Mesothelial cell of epicardium (in vitro differentiated cells): ENCODE results near the gene IPO9. TPM values are rescaled to one million over a fixed set of nuclear protein-coding genes. Genes with fewer than 3 reads are reported as not detected.
A peak's percentile ranks its signal among the peaks of the same experiment; 100 is the strongest.
"Not testable (repeated sequence)": the region's sequence is repeated elsewhere in the genome, so short reads cannot be mapped to it uniquely, and the experiment has no call there.

Experiments used
- DNase-seq, 2 experiments: peaks; one replicate each; pipeline ENCODE4 v3.0.0; 2021; ENCODE audit warnings: low spot score in 2 of 2; ENCODE audit not compliant: unreplicated experiment in 2 of 2
- H3K27ac Mint-ChIP-seq: 2 replicates; pipeline ENCODE4 v1.8.0; 2021; ENCODE audit warnings: mixed read lengths
- H3K27me3 Mint-ChIP-seq: 2 replicates; pipeline ENCODE4 v1.8.0; 2021; ENCODE audit warnings: low read depth, mixed read lengths
- H3K36me3 Mint-ChIP-seq: 2 replicates; pipeline ENCODE4 v1.8.0; 2021; ENCODE audit warnings: mixed read lengths
- H3K4me1 Mint-ChIP-seq: 2 replicates; pipeline ENCODE4 v1.8.0; 2021; ENCODE audit warnings: mixed read lengths
- H3K4me3 Mint-ChIP-seq: 2 replicates; pipeline ENCODE4 v1.8.0; 2021; ENCODE audit warnings: mild to moderate bottlenecking, moderate library complexity, mixed read lengths
- H3K9me3 Mint-ChIP-seq: 2 replicates; pipeline ENCODE4 v1.8.0; 2021; ENCODE audit warnings: mixed read lengths
- total RNA-seq: library from RNA; stranded (reverse); gene quantifications from 3 replicates; pipeline ENCODE4 v1.2.1, GENCODE V29; 2021
- TF ChIP-seq, protein P1 (sequence below): fragments of 200-600 bp; sonication (generic); IDR thresholded peaks from one replicate; pipeline ENCODE4 v1.5.0; 2021; ENCODE audit warnings: antibody characterized with exemption; ENCODE audit not compliant: unreplicated experiment

IPO9 gene
- total RNA-seq, 1 donor from 2014 or later: 87.8 TPM

DNA sequence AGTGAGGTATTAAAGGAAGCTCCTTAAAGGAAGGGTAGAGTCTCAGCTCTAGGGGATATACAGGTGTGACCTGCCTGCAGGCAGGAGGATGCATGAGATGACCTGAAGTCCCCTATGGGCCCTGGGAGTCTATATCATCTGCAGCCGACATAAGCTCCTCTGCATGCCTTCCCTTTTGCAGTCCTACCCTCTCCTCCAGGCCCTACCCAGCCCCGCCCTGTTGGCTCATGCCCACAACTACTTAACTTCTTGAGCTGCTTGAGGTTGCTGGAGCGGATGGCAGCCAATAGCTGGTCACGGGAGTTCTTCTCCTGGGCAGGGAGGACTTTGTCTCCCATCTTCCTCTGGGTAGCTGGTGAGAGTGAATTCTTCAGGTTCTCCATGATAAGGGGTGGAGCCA lies 70.0 kb downstream of the IPO9 start:
- Mint-ChIP-seq H3K36me3 (peaks cover 3% of the 10 kb centered on the region), H3K4me3 (no peak overlapping the region), H3K4me1 (peaks cover 14% of the 10 kb centered on the region), H3K27me3 (no peaks in the 10 kb centered on the region), H3K9me3 (no peaks in the 10 kb centered on the region), H3K27ac (no peak overlapping the region)
- TF ChIP-seq, protein P1, sequence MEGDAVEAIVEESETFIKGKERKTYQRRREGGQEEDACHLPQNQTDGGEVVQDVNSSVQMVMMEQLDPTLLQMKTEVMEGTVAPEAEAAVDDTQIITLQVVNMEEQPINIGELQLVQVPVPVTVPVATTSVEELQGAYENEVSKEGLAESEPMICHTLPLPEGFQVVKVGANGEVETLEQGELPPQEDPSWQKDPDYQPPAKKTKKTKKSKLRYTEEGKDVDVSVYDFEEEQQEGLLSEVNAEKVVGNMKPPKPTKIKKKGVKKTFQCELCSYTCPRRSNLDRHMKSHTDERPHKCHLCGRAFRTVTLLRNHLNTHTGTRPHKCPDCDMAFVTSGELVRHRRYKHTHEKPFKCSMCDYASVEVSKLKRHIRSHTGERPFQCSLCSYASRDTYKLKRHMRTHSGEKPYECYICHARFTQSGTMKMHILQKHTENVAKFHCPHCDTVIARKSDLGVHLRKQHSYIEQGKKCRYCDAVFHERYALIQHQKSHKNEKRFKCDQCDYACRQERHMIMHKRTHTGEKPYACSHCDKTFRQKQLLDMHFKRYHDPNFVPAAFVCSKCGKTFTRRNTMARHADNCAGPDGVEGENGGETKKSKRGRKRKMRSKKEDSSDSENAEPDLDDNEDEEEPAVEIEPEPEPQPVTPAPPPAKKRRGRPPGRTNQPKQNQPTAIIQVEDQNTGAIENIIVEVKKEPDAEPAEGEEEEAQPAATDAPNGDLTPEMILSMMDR: no peak
- no peak for DNase-seq

DNA sequence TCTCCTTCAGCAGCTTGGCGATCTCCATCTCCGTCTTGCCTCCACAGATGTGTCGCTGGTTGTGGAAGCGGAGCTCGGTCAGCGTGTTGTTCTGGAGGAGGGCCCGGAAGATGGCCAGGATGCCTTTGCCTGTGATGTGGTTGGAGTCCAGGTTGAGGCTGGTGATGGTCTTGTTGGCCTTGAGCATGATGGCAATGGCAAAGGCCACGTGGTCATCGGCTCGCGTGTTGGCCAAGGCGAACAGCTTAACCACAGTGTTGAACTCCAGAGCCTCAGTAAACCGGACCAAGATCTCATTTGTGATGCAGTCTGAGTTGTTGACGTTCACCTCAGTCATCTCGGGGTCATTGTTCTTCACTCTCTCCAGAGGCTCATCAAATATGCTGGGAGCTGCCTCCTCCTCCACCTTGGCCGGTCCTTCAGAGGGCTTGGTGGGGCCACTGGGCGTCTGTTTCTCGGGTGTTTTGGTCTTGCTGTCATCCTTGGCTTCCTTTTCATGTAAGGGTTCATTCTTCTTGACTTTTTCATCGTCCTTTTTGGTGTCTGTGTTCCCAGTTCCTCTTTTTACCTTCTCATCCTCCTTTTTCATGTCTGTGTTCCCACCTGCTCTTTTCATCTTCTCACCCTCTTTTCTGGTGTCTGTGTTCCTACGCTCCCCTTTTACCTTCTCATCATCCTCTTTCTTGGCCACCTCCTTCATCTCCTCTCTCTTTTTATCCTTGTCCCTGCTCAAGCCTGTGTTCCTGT lies 70.9 kb downstream of the IPO9 start:
- no peak overlapping the region for H3K27ac Mint-ChIP-seq
- no peak overlapping the region for H3K4me3 Mint-ChIP-seq
- TF ChIP-seq, protein P1: no peak
- H3K4me1 Mint-ChIP-seq: peaks cover 16% of the 10 kb centered on the region
- H3K27me3 Mint-ChIP-seq: no peaks in the 10 kb centered on the region
- peaks cover 3% of the 10 kb centered on the region for H3K36me3 Mint-ChIP-seq
- DNase-seq: no peak
- H3K9me3 Mint-ChIP-seq: no peaks in the 10 kb centered on the region

DNA sequence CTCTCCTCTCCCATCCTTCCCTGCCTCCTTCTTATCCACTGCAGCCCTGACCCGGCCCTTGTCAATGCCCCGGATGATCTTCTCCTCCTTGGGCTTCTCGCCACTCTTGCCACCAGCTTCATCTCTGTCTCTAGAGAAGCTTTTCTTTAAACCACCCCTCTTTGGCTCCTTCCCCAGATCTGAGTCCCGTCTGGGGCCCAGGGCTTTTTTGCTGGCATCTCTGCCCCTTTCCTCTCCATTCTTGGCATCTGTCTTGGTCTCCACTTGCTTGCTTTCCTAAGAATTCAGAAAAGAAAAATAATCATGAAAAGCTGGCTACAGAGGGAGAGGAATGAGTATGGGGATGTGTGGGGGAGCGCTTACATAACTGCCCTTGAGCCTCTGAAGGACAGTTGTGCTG lies 71.5 kb downstream of the IPO9 start:
- Mint-ChIP-seq H3K27ac (no peak overlapping the region), H3K27me3 (no peaks in the 10 kb centered on the region), H3K4me1 (peaks cover 22% of the 10 kb centered on the region), H3K4me3 (no peak overlapping the region), H3K9me3 (no peaks in the 10 kb centered on the region), H3K36me3 (peaks cover 3% of the 10 kb centered on the region)
- TF ChIP-seq, protein P1: no peak
- no peak for DNase-seq

DNA sequence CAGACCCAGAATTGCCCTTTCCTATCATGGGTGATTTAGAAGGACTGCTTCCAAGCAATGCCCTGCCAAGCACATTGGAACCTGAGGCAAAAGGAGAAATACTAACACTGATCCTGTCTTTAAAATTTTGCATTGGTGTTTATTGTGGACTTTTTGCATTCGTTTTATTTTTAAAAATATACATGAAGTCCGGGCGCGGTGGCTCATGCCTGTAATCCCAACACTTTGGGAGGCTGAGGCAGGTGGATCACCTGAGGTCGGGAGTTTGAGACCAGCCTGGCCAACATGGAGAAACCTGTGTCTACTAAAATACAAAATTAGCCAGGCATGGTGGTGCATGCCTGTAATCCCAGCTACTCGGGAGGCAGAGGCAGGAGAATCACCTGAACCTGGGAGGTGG lies 72.1 kb downstream of the IPO9 start:
- H3K9me3 Mint-ChIP-seq, H3K36me3 Mint-ChIP-seq, DNase-seq, H3K27ac Mint-ChIP-seq, H3K4me3 Mint-ChIP-seq, H3K27me3 Mint-ChIP-seq: not testable (repeated sequence)
- peaks cover 20% of the 10 kb centered on the region for H3K4me1 Mint-ChIP-seq

DNA sequence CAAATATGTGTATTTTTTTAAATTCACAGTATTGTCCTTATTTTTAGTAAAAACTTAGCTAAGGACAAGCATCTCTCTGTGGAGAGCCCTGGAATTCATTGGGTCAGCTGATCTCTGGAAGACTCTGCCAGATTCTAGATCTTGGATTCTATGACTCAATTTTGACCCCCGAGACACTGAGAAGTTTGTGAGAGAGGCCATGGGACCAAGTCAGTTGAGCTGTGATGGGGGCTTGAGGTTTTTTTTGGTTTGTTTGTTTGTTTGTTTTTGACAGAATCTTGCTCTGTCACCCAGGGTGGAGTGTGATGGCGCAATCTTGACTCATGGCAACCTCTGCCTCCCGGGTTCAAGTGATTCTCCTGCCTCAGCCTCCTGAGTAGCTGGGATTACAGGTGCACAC lies 73.2 kb downstream of the IPO9 start:
- H3K27me3 Mint-ChIP-seq: no peaks in the 10 kb centered on the region
- H3K27ac Mint-ChIP-seq: no peak overlapping the region
- H3K36me3 Mint-ChIP-seq: peaks cover 3% of the 10 kb centered on the region
- H3K9me3 Mint-ChIP-seq: no peaks in the 10 kb centered on the region
- DNase-seq: no peak
- H3K4me3 Mint-ChIP-seq: no peak overlapping the region
- peaks cover 20% of the 10 kb centered on the region for H3K4me1 Mint-ChIP-seq
- TF ChIP-seq, protein P1: no peak

DNA sequence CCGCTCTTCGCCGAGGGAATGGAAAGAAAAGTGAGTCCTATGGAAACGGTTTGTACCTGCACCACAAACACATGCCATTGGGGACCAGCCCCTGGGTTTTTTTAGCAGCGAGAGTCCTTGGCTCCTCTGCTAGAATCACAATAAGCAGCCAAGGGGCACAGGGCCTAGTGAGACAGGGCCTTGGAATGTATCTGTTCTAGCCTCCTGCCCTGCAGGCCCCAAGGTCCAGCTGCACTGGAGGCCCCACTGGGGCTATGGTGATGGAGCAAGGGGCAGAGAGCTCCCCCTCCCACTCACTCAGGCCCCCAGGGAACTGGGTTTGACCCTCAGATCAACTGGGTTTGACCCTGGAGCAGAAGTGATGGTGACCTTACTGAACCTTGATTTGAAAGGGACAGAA lies 74.2 kb downstream of the IPO9 start:
- H3K9me3 Mint-ChIP-seq: no peaks in the 10 kb centered on the region
- DNase-seq: no peak
- H3K27ac Mint-ChIP-seq: peak overlapping the region; percentile 47
- H3K27me3 Mint-ChIP-seq: no peaks in the 10 kb centered on the region
- peaks cover 3% of the 10 kb centered on the region for H3K36me3 Mint-ChIP-seq
- no peak overlapping the region for H3K4me3 Mint-ChIP-seq
- TF ChIP-seq, protein P1: no peak
- peaks cover 20% of the 10 kb centered on the region for H3K4me1 Mint-ChIP-seq
